Left renal cortex interstitium (tissue), 4 donors: Measurements from ENCODE around the gene NTN1. TPM values are rescaled to one million over a fixed set of nuclear protein-coding genes. Genes with fewer than 3 reads are reported as not detected.
A peak's percentile ranks its signal among the peaks of the same experiment; 100 is the strongest.
"Not testable (repeated sequence)": the region's sequence is repeated elsewhere in the genome, so short reads cannot be mapped to it uniquely, and the experiment has no call there.

Source experiments
- DNase-seq, 4 donors: peaks; one replicate each; pipeline ENCODE4 v3.0.0-alpha.2; 2013; ENCODE audit warnings: low read depth in 4 of 4, low spot score in 2 of 4, missing footprints in 1 of 4
- polyA plus RNA-seq, 4 donors: library from polyadenylated mRNA; unstranded; fragments of 120-200 nt; gene quantifications; one replicate each; pipeline ENCODE4 v1.2.1, GENCODE V29; 2013; ENCODE audit not compliant: insufficient read length in 4 of 4

The NTN1 gene
- polyA plus RNA-seq, 4 donors, result 2.1 to 10.4 (median 5.7) TPM

GRCh38 chr17:9074131-9074530 is 52.8 kb downstream of the NTN1 start:
- no peak for DNase-seq

DNA sequence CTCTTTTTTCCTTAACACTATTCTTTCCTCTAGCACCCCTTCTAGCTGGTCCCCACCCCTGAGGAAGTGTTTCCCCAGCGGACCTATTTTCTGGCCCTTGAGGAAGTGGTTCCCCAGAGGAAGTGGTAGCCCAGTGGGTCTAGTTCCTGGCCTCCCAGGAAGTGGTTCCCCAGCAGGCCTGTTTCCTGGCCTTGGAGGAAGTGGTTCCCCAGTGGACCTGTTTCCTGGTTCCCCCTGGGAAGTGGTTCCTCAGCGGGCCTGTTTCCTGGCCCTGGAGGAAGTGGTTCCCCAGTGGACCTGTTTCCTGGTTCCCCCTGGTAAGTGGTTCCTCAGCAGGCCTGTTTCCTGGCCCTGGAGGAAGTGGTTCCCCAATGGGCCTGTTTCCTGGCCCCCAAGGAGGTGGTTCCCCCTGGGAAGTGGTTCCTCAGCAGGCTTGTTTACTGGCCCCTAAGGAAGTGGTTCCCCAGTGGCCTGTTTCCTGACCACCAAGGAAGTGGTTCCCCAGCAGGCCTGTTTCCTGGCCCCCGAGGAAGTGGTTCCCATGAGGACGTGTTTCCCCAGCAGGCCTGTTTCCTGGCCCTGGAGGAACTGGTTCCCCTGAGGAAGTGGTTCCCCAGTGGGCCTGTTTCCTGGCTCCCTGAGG is 58.3 kb downstream of the NTN1 start:
- DNase-seq, result no peak

GRCh38 chr17:9080296-9080914 is 59.1 kb downstream of the NTN1 start:
- DNase-seq, result no peak

- DNase-seq, result no peak
Measured at GRCh38 chr17:9080983-9081382, 59.7 kb downstream of the NTN1 start.

GRCh38 chr17:9086577-9086976 is 65.3 kb downstream of the NTN1 start:
- no peak for DNase-seq

DNA sequence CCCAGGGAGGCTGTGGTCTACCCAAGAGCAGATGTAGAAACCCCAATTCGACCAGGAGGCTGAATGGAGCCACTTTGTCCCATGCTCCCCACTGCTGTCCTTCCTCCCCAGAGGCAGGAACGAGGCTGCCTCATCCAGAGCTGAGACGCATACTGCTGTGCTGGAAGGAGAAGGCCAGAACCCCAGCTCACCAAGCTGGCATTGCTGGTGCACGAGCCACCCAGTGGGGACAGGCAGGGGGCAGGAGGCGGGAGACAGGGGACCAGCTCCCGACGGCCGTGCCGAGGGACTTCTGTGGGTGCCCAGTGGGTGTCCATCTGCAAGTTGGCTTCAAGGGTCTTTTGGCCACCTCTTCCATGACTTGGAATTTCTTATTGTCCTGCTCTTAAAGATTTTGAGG is 66.6 kb downstream of the NTN1 start:
- DNase-seq, result no peak

- DNase-seq, result no peak
Measured at GRCh38 chr17:9090641-9091096, 69.4 kb downstream of the NTN1 start.

GRCh38 chr17:9094193-9094592 is 72.9 kb downstream of the NTN1 start:
- no peak for DNase-seq

DNA sequence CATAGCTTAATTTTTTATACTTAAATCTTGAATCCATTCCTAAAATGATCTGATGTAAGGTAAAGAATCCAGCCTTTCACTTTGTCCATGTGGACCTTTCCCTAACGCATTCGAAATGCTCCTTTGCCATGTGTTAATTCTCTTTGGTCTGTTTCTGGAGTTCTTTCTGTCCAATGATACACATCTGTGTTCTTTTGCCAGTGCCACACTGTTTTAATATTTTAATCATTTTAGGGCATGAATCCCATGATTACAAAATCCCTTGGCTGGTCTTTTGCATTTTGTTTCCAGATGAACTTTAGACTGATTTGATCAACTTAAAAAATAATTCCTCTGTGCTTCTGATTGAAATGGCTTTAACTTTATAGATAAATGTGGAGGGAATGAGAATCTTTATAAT is 74.1 kb downstream of the NTN1 start:
- no peak for DNase-seq

- DNase-seq, result no peak
Measured at GRCh38 chr17:9098242-9098825, 77.0 kb downstream of the NTN1 start.

DNA sequence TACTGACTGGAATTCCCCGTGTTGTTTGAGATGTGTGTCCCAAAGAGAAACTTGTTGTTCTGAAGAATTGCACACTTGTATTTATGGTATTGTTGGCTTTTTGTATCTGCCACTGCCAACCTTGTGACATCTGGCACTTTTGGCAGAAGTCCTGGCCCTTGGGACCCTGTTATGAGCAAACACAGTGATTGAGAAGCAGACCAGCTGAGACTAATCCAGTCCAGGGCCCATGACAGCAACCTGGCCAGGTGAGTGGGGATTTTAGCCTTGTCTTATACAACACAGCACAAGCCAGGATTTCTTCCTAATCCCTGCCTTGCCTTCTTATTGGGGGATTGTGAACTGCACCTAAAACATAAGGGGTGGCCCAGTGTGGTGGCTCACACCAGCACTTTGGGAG is 80.0 kb downstream of the NTN1 start:
- no peak for DNase-seq

DNA sequence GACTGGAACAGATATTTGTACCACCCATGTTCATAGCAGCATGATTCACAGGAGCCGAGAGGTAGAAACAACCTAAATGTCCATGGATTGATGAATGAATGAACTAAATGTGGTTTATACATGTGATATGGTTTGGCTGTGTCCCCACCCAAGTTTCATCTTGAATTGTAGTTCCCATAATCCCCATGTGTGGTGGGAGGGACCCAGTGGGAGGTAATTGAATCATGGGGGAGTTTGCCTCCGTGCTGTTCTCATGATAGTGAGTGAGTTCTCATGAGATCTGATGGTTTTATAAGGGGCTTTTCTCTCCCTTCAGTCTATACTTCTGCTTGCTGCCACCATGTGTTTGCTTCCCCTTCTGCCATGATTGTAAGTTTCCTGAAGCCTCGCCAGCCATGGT is 81.9 kb downstream of the NTN1 start:
- DNase-seq, result not testable (repeated sequence)

- no peak for DNase-seq
Measured at GRCh38 chr17:9104370-9105041, 83.2 kb downstream of the NTN1 start.

GRCh38 chr17:9105068-9105868 is 84.0 kb downstream of the NTN1 start:
- DNase-seq, result no peak

DNA sequence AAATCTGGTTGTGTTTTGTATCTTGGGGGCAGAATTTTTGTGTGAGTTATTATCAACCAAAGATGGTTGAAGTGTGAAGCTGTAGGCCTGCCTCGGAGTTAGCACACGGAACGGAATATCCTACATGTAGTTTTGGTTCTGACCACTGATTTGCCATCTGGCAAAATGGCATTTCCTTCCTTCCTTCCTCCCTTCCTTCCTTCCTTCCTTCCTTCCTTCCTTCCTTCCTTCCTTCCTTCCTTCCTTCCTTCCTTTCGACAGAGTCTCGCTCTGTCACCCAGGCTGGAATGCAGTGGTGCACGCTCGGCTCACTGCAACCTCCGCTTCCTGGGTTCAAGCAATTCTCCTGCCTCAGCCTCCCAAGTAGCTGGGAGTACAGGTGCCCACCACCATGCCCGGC is 85.0 kb downstream of the NTN1 start:
- not testable (repeated sequence) for DNase-seq

DNA sequence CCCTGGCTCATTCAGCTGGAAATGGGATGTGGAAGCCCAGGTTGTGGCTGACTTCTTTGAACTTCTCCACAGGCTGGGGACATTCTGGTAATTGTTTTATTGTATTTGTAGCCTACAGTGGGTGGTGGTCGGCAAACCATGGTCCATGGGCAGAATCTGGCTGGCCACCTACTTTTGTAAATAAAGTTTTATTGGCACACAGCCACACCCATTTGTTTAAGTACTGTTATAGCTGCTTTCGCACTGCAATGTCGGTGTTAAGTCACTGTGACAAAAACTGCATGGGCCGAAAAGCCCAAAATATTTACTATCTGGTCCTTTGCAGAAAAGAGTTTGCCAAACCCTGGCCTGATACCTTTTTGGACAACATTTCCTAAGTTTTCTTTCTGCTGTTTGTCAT is 86.2 kb downstream of the NTN1 start:
- no peak for DNase-seq

- DNase-seq, result no peak
Measured at GRCh38 chr17:9108146-9108545, 86.8 kb downstream of the NTN1 start.

DNA sequence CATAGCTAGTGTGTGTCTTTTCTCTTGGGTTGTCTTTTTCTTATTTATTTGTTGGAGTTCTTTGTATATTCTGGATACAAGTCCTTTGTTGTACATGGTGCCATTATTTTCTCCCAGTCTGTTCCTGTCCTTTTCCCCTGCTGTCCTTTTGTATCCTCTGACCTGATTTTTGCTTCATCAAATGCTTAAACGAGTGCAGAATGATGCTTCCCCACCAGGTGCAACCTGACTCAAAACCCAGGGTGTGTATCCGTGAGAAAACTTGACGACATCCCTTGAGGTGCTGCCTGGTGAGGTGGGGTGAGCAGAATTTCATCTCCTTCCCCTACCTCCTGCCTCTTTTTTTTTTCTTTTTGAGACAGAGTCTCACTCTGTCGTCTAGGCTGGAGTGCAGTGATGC is 88.6 kb downstream of the NTN1 start:
- DNase-seq, result no peak

- no peak for DNase-seq
Measured at GRCh38 chr17:9110501-9110900, 89.2 kb downstream of the NTN1 start.

GRCh38 chr17:9115214-9116191 is 94.2 kb downstream of the NTN1 start:
- peak in 2 of 4 donors; percentile 26 to 50 for DNase-seq
